ENCODE results near the gene PCLO. TPM values are rescaled to one million over a fixed set of nuclear protein-coding genes. Genes with fewer than 3 reads are reported as not detected.

The PCLO gene, protein sequence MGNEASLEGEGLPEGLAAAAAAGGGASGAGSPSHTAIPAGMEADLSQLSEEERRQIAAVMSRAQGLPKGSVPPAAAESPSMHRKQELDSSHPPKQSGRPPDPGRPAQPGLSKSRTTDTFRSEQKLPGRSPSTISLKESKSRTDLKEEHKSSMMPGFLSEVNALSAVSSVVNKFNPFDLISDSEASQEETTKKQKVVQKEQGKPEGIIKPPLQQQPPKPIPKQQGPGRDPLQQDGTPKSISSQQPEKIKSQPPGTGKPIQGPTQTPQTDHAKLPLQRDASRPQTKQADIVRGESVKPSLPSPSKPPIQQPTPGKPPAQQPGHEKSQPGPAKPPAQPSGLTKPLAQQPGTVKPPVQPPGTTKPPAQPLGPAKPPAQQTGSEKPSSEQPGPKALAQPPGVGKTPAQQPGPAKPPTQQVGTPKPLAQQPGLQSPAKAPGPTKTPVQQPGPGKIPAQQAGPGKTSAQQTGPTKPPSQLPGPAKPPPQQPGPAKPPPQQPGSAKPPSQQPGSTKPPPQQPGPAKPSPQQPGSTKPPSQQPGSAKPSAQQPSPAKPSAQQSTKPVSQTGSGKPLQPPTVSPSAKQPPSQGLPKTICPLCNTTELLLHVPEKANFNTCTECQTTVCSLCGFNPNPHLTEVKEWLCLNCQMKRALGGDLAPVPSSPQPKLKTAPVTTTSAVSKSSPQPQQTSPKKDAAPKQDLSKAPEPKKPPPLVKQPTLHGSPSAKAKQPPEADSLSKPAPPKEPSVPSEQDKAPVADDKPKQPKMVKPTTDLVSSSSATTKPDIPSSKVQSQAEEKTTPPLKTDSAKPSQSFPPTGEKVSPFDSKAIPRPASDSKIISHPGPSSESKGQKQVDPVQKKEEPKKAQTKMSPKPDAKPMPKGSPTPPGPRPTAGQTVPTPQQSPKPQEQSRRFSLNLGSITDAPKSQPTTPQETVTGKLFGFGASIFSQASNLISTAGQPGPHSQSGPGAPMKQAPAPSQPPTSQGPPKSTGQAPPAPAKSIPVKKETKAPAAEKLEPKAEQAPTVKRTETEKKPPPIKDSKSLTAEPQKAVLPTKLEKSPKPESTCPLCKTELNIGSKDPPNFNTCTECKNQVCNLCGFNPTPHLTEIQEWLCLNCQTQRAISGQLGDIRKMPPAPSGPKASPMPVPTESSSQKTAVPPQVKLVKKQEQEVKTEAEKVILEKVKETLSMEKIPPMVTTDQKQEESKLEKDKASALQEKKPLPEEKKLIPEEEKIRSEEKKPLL (N-terminal part only)
- total RNA-seq: 5.0 and 5.3 TPM in 2 replicates

DNA sequence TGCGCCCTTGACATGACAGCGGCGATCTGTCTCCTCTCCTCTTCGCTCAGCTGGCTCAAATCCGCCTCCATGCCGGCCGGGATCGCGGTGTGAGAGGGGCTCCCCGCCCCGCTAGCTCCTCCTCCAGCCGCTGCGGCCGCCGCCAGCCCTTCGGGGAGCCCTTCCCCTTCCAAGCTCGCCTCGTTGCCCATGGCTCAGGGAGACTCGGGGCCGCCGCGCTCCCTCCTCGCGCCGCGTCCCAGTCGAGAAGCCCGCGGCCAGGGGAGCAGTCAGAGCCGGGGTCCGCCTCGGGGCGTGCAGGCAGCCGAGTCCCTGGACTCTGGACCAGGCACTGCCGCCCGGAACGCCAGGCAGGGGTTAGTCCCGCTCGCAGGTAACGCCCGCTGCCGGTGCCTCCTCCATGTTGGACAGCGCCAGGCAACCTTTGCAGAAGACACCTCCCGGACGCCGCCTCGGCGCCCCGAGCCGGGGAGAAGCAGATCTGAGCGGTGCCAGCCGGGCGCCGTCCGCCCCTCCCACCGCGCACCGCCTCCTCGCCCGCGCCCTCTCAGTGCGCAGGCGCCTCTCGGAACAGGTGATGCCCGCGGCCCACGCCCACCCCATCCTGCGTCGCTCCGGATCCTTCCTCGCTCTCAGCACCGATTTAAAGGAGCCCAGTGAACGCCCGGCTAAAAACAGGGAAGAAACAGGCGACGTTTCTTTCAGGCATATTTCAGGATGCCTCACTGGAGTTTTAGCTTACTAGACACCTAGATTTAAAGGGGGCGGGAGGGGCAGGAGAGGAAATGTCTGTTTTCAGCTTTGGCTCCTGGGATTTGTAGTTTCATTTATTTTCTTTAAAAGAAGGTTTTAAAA is at the start of gene PCLO:
Gene PCLO, minus strand, starts transcription at position 483 of the 855 bp plus-strand sequence. Its CDS starts 292 bp downstream, at position 191.

All from dermis lymphatic vessel endothelial cell (primary cell).